ENCODE measurements around the gene COPB2. TPM values are rescaled to one million over a fixed set of nuclear protein-coding genes. Genes with fewer than 3 reads are reported as not detected.

COPB2 gene
- total and polyA plus RNA-seq, 10 of the 15 experiments (the other 5 are each of a cell fraction or from before 2014, with no cell fraction given): 51.3 to 143 (median 116) TPM

GRCh38 chr3:139318431-139318816 is 71.0 kb downstream of the COPB2 start:
- no peak overlapping the region for H3K27ac ChIP-seq (ENCODE audit: control insufficient read depth, insufficient read depth)
- in situ Hi-C loops (cut with MboI): loop anchor here (10.0 kb wide), 2 partner anchors 214 to 384 kb away; no protein-coding TSS in a partner anchor
- no peak for FAIRE-seq
- TF ChIP-seq NRF1 (conservative IDR thresholded peaks at IDR 0.05; ENCODE audit: low read depth, low read length): no peak
- TF ChIP-seq RFX5 (IDR thresholded peaks at IDR 0.05; ENCODE audit: low read depth, low read length): no peak
- TF ChIP-seq ZNF24 (IDR thresholded peaks at IDR 0.05): no peak
- TF ChIP-seq RAD21 (IDR thresholded peaks at IDR 0.05; ENCODE audit: insufficient read depth, low read depth, low read length): no peak
- no peak for TF ChIP-seq PRDM15 (CRISPR knock-in tag; IDR thresholded peaks at IDR 0.05)
- no peak for TF ChIP-seq BHLHE40 (IDR thresholded peaks at IDR 0.05; ENCODE audit: borderline replicate concordance in 1 of 2, low read depth in 2 of 2, low read length in 1 of 2)
- no peak for TF ChIP-seq FOS (IDR thresholded peaks at IDR 0.05; ENCODE audit: borderline replicate concordance, extremely low read depth, insufficient read length)
- TF ChIP-seq ATF7 (IDR thresholded peaks at IDR 0.05; ENCODE audit: low read depth): no peak
- TF ChIP-seq IRF4 (IDR thresholded peaks at IDR 0.05; ENCODE audit: low read depth, low read length): no peak
- no peak for TF ChIP-seq GABPA (IDR thresholded peaks at IDR 0.05; ENCODE audit: low read depth)
- TF ChIP-seq, protein P1, sequence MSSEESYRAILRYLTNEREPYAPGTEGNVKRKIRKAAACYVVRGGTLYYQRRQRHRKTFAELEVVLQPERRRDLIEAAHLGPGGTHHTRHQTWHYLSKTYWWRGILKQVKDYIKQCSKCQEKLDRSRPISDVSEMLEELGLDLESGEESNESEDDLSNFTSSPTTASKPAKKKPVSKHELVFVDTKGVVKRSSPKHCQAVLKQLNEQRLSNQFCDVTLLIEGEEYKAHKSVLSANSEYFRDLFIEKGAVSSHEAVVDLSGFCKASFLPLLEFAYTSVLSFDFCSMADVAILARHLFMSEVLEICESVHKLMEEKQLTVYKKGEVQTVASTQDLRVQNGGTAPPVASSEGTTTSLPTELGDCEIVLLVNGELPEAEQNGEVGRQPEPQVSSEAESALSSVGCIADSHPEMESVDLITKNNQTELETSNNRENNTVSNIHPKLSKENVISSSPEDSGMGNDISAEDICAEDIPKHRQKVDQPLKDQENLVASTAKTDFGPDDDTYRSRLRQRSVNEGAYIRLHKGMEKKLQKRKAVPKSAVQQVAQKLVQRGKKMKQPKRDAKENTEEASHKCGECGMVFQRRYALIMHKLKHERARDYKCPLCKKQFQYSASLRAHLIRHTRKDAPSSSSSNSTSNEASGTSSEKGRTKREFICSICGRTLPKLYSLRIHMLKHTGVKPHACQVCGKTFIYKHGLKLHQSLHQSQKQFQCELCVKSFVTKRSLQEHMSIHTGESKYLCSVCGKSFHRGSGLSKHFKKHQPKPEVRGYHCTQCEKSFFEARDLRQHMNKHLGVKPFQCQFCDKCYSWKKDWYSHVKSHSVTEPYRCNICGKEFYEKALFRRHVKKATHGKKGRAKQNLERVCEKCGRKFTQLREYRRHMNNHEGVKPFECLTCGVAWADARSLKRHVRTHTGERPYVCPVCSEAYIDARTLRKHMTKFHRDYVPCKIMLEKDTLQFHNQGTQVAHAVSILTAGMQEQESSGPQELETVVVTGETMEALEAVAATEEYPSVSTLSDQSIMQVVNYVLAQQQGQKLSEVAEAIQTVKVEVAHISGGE (CRISPR knock-in tag; IDR thresholded peaks at IDR 0.05): no peak
- no peak for TF ChIP-seq DPF2 (IDR thresholded peaks at IDR 0.05)
- TF ChIP-seq ZNF687 (IDR thresholded peaks at IDR 0.05): no peak
- TF ChIP-seq MEF2A (IDR thresholded peaks at IDR 0.05; ENCODE audit: insufficient read depth, low read depth, low read length): no peak

More at GRCh38 chr3:139318431-139318816, 71.0 kb downstream of the COPB2 start:
- Histone ChIP-seq H2AFZ (ENCODE audit: control insufficient read depth, low read depth, low read length) (no peak overlapping the region), H3K4me2 (ENCODE audit: control insufficient read depth, insufficient read depth) (no peak overlapping the region), H3K27me3 (replicated peaks in 1 of 2; ENCODE audit: control insufficient read depth in 2 of 2, insufficient read depth in 2 of 2, low read length in 1 of 2) (no peaks in the 10 kb centered on the region; a peak in 1 of 4 replicates), H3K4me1 (ENCODE audit: control insufficient read depth, insufficient read depth, low read length) (no peaks in the 10 kb centered on the region), H3K9ac (ENCODE audit: control insufficient read depth, insufficient read depth, low read length) (no peak overlapping the region), H3K4me3 (no peak overlapping the region), H3K79me2 (ENCODE audit: control insufficient read depth, insufficient read depth, low read length) (no peaks in the 10 kb centered on the region), H4K20me1 (ENCODE audit: control insufficient read depth, insufficient read depth) (no peaks in the 10 kb centered on the region), H3K36me3 (ENCODE audit: control insufficient read depth in 2 of 2, insufficient read depth in 2 of 2, low read length in 1 of 2) (no peaks in the 10 kb centered on the region), H3K9me3 (replicated peaks; ENCODE audit: control insufficient read depth, insufficient read depth, low read length) (no peaks in the 10 kb centered on the region)
- ChIA-PET SMC1A (ENCODE audit: uncharacterized antibody, unreplicated experiment) (no interaction called here), CTCF (interaction anchor here (1.1 to 2.6 kb wide), 3 partner anchors 10 to 206 kb away, joined by 3 to 10 read pairs (median 6); no protein-coding TSS in a partner anchor), POLR2A (no interaction called here), RAD21 (ENCODE audit: unreplicated experiment) (no interaction called here)
- no peak for DNase-seq (ENCODE audit: low read depth, low spot score)
- no TSS peak for BruUV-seq (replicated peaks)
- intact Hi-C loops (cut with micrococcal nuclease; ENCODE audit: unreplicated experiment): no loop called here
- 25% methylated on average over 3 of the region's 3 CpGs for WGBS (ENCODE audit: insufficient coverage, insufficient replicate concordance, low lambda C conversion rate, missing lambda C conversion rate)
- ATAC-seq: no peak
